HK-2 (cell line): ENCODE results near the gene PRKCA.
"Not testable (repeated sequence)": the region's sequence is repeated elsewhere in the genome, so short reads cannot be mapped to it uniquely, and the experiment has no call there.

Experiments
- DNase-seq: peaks from one replicate; pipeline ENCODE4 v3.0.0-alpha.2; 2018; ENCODE audit not compliant: unreplicated experiment

The PRKCA gene

GRCh38 chr17:66578781-66579489, 276.5 kb downstream of the PRKCA start:
- no peak for DNase-seq

GRCh38 chr17:66579556-66579955, 277.1 kb downstream of the PRKCA start:
- DNase-seq: no peak

- no peak for DNase-seq
Observed at GRCh38 chr17:66580184-66580955, 278.0 kb downstream of the PRKCA start.

- DNase-seq: no peak
Observed at GRCh38 chr17:66580956-66581391, 278.6 kb downstream of the PRKCA start.

GRCh38 chr17:66582373-66583111, 280.1 kb downstream of the PRKCA start:
- no peak for DNase-seq

GRCh38 chr17:66583112-66583748, 280.8 kb downstream of the PRKCA start:
- DNase-seq: no peak

GRCh38 chr17:66584927-66585326, 282.5 kb downstream of the PRKCA start:
- DNase-seq: no peak

GRCh38 chr17:66585472-66585871, 283.1 kb downstream of the PRKCA start:
- DNase-seq: no peak

GRCh38 chr17:66589892-66590291, 287.5 kb downstream of the PRKCA start:
- no peak for DNase-seq

- no peak for DNase-seq
Observed at GRCh38 chr17:66593116-66593515, 290.7 kb downstream of the PRKCA start.

GRCh38 chr17:66595893-66596292, 293.5 kb downstream of the PRKCA start:
- no peak for DNase-seq

- DNase-seq: no peak
Observed at GRCh38 chr17:66602659-66603384, 300.4 kb downstream of the PRKCA start.

- no peak for DNase-seq
Observed at GRCh38 chr17:66604376-66604775, 302.0 kb downstream of the PRKCA start.

- no peak for DNase-seq
Observed at GRCh38 chr17:66605541-66605940, 303.1 kb downstream of the PRKCA start.

GRCh38 chr17:66610361-66611133, 308.1 kb downstream of the PRKCA start:
- DNase-seq: no peak

GRCh38 chr17:66611397-66611796, 309.0 kb downstream of the PRKCA start:
- DNase-seq: no peak

GRCh38 chr17:66612993-66613392, 310.6 kb downstream of the PRKCA start:
- no peak for DNase-seq

GRCh38 chr17:66614469-66614868, 312.1 kb downstream of the PRKCA start:
- no peak for DNase-seq

GRCh38 chr17:66619206-66619605, 316.8 kb downstream of the PRKCA start:
- no peak for DNase-seq

GRCh38 chr17:66620528-66620927, 318.1 kb downstream of the PRKCA start:
- DNase-seq: no peak

- not testable (repeated sequence) for DNase-seq
Observed at GRCh38 chr17:66624630-66625029, 322.2 kb downstream of the PRKCA start.
